RWPE2 (cell line): ENCODE data around the gene ALDH1L1.
A peak's percentile ranks its signal among the peaks of the same experiment; 100 is the strongest.

Experiments used
- ATAC-seq: fragments of 200-7000 bp; cut with Tn5 transposase; 3 replicates; pipeline ENCODE4 v1.9.1; 2021; ENCODE audit warnings: low read depth
- DNase-seq: peaks from one replicate; pipeline ENCODE4 v3.0.0-alpha.2; 2020; ENCODE audit warnings: low spot score
- H3K27ac ChIP-seq: fragments of 450-650 bp; 2 replicates; pipeline ENCODE4 v1.5.1; 2017; ENCODE audit warnings: mild to moderate bottlenecking; ENCODE audit not compliant: poor library complexity, severe bottlenecking
- H3K27me3 ChIP-seq: fragments of 250-450 bp; sonication (Bioruptor Pico); 2 replicates; pipeline ENCODE4 v1.5.1; 2021; ENCODE audit warnings: mild to moderate bottlenecking, moderate library complexity; ENCODE audit not compliant: insufficient read depth, poor library complexity, severe bottlenecking
- H3K36me3 ChIP-seq: fragments of 250-450 bp; sonication (Bioruptor Pico); 2 replicates; pipeline ENCODE4 v1.5.1; 2020; ENCODE audit warnings: low read depth, mild to moderate bottlenecking, moderate library complexity
- H3K4me1 ChIP-seq: fragments of 250-450 bp; sonication (Bioruptor Pico); 2 replicates; pipeline ENCODE4 v1.5.1; 2021; ENCODE audit warnings: mild to moderate bottlenecking, moderate library complexity; ENCODE audit not compliant: insufficient read depth, poor library complexity, severe bottlenecking
- H3K4me3 ChIP-seq: fragments of 250-450 bp; sonication (Bioruptor Pico); 2 replicates; pipeline ENCODE4 v1.5.1; 2021; ENCODE audit warnings: mild to moderate bottlenecking, moderate library complexity; ENCODE audit not compliant: severe bottlenecking
- H3K9me3 ChIP-seq: fragments of 250-450 bp; sonication (Bioruptor Pico); 2 replicates; pipeline ENCODE4 v1.5.1; 2021; ENCODE audit warnings: mild to moderate bottlenecking, moderate library complexity; ENCODE audit not compliant: severe bottlenecking
- CTCF ChIP-seq: fragments of 450-650 bp; IDR thresholded peaks from one replicate; pipeline ENCODE4 v1.5.1; 2017; ENCODE audit warnings: mild to moderate bottlenecking, moderate library complexity; ENCODE audit not compliant: poor library complexity, severe bottlenecking

Gene ALDH1L1

GRCh38 chr3:126111566-126112475, 68.6 kb downstream of the ALDH1L1 start:
- DNase-seq, result no peak
- Histone ChIP-seq H3K27ac (no peak overlapping the region), H3K4me1 (no peaks in the 10 kb centered on the region), H3K4me3 (no peak overlapping the region), H3K27me3 (no peaks in the 10 kb centered on the region), H3K36me3 (no peaks in the 10 kb centered on the region), H3K9me3 (no peaks in the 10 kb centered on the region)
- TF ChIP-seq CTCF, result no peak
- no peak for ATAC-seq

GRCh38 chr3:126111126-126111551, 69.2 kb downstream of the ALDH1L1 start:
- Histone ChIP-seq H3K27me3 (no peaks in the 10 kb centered on the region), H3K27ac (no peak overlapping the region), H3K9me3 (no peaks in the 10 kb centered on the region), H3K4me3 (no peak overlapping the region), H3K4me1 (no peaks in the 10 kb centered on the region), H3K36me3 (no peaks in the 10 kb centered on the region)
- ATAC-seq, result no peak
- no peak for DNase-seq
- no peak for TF ChIP-seq CTCF

- Histone ChIP-seq H3K4me1 (no peaks in the 10 kb centered on the region), H3K27me3 (no peaks in the 10 kb centered on the region), H3K9me3 (no peaks in the 10 kb centered on the region), H3K36me3 (no peaks in the 10 kb centered on the region), H3K27ac (no peak overlapping the region), H3K4me3 (no peak overlapping the region)
- no peak for TF ChIP-seq CTCF
- ATAC-seq (no peak), DNase-seq (no peak)
Observed at GRCh38 chr3:126110431-126111125, 69.8 kb downstream of the ALDH1L1 start.

GRCh38 chr3:126109880-126110235, 70.5 kb downstream of the ALDH1L1 start:
- Histone ChIP-seq H3K36me3 (no peaks in the 10 kb centered on the region), H3K4me1 (no peaks in the 10 kb centered on the region), H3K27ac (no peak overlapping the region), H3K27me3 (no peaks in the 10 kb centered on the region), H3K9me3 (no peaks in the 10 kb centered on the region), H3K4me3 (no peak overlapping the region)
- TF ChIP-seq CTCF, result no peak
- DNase-seq (peak; percentile 56), ATAC-seq (no peak)
